Esophagus muscularis mucosa (tissue), 4 donors: Measurements from ENCODE around the gene ATG3. TPM values are rescaled to one million over a fixed set of nuclear protein-coding genes. Genes with fewer than 3 reads are reported as not detected.

Experiments
- DNase-seq: peaks from one replicate; pipeline ENCODE4 v3.0.0-alpha.2; 2017; ENCODE audit errors: extremely low spot score
- H3K27ac ChIP-seq, 4 donors: fragments of 200-600 bp; sonication (generic); replicated peaks in 1 of 4; 1 replicate in 3 of 4; 2 replicates in 1 of 4; pipeline ENCODE4 v1.5.1; 2016 to 2019; ENCODE audit warnings: mild to moderate bottlenecking in 1 of 4
- H3K27me3 ChIP-seq, 4 donors: fragments of 200-600 bp; sonication (generic); one replicate each; pipeline versions ENCODE4 v1.5.1 to v1.6.0; 2016 to 2019
- H3K36me3 ChIP-seq, 4 donors: fragments of 200-600 bp; sonication (generic); one replicate each; pipeline ENCODE4 v1.5.1; 2016 to 2019
- H3K4me1 ChIP-seq, 4 donors: fragments of 200-600 bp; sonication (generic); one replicate each; pipeline ENCODE4 v1.5.1; 2016 to 2019
- H3K4me3 ChIP-seq, 4 donors: fragments of 200-600 bp; sonication (generic); 1 replicate in 2 of 4; 2 replicates in 2 of 4; pipeline ENCODE4 v1.5.1; 2016 to 2019; ENCODE audit warnings: mild to moderate bottlenecking in 4 of 4, moderate library complexity in 1 of 4
- H3K9me3 ChIP-seq, 4 donors: fragments of 200-600 bp; sonication (generic); 1 replicate in 3 of 4; 2 replicates in 1 of 4; pipeline ENCODE4 v1.5.1; 2016 to 2019
- EP300 ChIP-seq: sonication (generic); formaldehyde crosslinking; IDR thresholded peaks from one replicate; pipeline ENCODE4 v1.6.1; 2017; ENCODE audit warnings: antibody characterized with exemption
- POLR2A ChIP-seq: fragments of 450-650 bp; IDR thresholded peaks from one replicate; pipeline ENCODE4 v1.6.1; 2017; ENCODE audit warnings: antibody characterized with exemption, moderate library complexity, mild to moderate bottlenecking, low read depth
- POLR2AphosphoS5 ChIP-seq, 2 donors: sonication (generic); formaldehyde crosslinking; IDR thresholded peaks; one replicate each; pipeline ENCODE4 v1.6.1; 2017; ENCODE audit warnings: antibody characterized with exemption in 2 of 2
- WGBS: methylation state at CpG from one replicate; pipeline ENCODE4 v1.1.5; 2018; 5-methylcytosine and 5-hydroxymethylcytosine counted together
- intact Hi-C: fragments of 100-400 bp; cut with DNase I; formaldehyde crosslinking; loops from one replicate; pipeline ENCODE4 v1.15.1; 2023
- total RNA-seq, 4 donors: library from RNA; depleted of rRNA; stranded (reverse); fragments of >200 nt; gene quantifications; one replicate each; pipeline versions ENCODE4 v1.1.0 to v1.2.1, GENCODE V29; 2016
- TF ChIP-seq, protein P1 (sequence below), 3 experiments: fragments of 200-600 bp in 2 of 3; fragments of 450-650 bp in 1 of 3; sonication (generic) in 2 of 3; IDR thresholded peaks; one replicate each; pipeline ENCODE4 v1.5.1; 2017 to 2019; ENCODE audit warnings: antibody characterized with exemption in 3 of 3, mild to moderate bottlenecking in 2 of 3, moderate library complexity in 1 of 3

ATG3 gene
- total RNA-seq, 4 donors from 2014 or later, result 41.3 to 60.3 (median 57.2) TPM

DNA sequence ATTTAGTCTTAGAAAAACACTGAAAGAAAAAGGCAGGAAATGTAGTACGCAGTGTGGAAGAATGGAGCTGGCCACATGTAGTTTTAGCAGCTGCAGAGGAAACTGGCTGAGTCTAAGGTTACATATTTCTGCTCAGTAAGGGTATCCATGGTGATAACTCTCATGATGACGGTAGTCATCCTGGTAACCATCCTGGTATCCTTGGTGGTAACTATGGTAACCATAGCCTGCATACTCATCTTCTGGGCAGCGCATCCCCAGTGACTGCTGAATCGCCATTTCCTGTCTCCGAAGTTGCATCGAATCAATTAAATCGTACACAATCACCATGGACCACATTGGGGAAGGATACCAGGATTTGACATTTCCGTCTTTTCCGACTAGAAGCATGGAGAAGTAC, 43.5 kb upstream of the ATG3 start:
- Histone ChIP-seq H3K4me3 (no peak overlapping the region), H3K27ac (no peak overlapping the region), H3K27me3 (no peaks in the 10 kb centered on the region), H3K36me3 (peaks cover 0 to 64% (median 9%) of the 10 kb centered on the region in 4 donors), H3K4me1 (peaks cover 0 to 3% (median 0%) of the 10 kb centered on the region in 4 donors), H3K9me3 (no peaks in the 10 kb centered on the region)
- TF ChIP-seq POLR2A (no peak), POLR2AphosphoS5 (IDR thresholded peaks at IDR 0.05) (peak in 1 of 2 donors; percentile 20)
- TF ChIP-seq, protein P1, sequence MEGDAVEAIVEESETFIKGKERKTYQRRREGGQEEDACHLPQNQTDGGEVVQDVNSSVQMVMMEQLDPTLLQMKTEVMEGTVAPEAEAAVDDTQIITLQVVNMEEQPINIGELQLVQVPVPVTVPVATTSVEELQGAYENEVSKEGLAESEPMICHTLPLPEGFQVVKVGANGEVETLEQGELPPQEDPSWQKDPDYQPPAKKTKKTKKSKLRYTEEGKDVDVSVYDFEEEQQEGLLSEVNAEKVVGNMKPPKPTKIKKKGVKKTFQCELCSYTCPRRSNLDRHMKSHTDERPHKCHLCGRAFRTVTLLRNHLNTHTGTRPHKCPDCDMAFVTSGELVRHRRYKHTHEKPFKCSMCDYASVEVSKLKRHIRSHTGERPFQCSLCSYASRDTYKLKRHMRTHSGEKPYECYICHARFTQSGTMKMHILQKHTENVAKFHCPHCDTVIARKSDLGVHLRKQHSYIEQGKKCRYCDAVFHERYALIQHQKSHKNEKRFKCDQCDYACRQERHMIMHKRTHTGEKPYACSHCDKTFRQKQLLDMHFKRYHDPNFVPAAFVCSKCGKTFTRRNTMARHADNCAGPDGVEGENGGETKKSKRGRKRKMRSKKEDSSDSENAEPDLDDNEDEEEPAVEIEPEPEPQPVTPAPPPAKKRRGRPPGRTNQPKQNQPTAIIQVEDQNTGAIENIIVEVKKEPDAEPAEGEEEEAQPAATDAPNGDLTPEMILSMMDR (IDR thresholded peaks at IDR 0.05), result no peak
- 88% methylated on average over 9 of the region's 9 CpGs for WGBS
- intact Hi-C loops, result no loop called here
- DNase-seq, result no peak

DNA sequence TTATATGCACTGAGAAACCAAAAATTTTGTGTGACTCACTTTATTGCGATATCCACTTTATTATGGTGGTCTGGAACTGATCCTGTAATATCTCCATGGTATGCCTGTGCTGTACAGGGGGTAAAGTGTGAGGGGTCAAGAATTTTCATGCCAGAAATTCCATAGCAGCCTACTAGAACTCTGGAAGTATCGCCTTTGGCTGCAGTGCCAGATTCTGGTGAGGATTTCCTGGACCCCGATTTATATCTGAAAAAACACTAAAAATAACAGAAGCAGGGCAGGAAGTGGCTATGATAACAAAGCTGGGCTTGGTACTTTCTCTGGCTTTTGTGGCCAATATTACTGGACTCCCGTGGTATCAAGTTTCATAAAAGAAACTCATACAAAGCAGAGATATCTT, 42.8 kb upstream of the ATG3 start:
- intact Hi-C loops, result no loop called here
- Histone ChIP-seq H3K4me3 (no peak overlapping the region), H3K27me3 (no peaks in the 10 kb centered on the region), H3K9me3 (no peaks in the 10 kb centered on the region), H3K27ac (no peak overlapping the region), H3K4me1 (peaks cover 0 to 3% (median 0%) of the 10 kb centered on the region in 4 donors), H3K36me3 (peaks cover 0 to 58% (median 6%) of the 10 kb centered on the region in 4 donors)
- WGBS, result 51% methylated on average over 4 of the region's 4 CpGs
- TF ChIP-seq EP300 (no peak), POLR2A (no peak), POLR2AphosphoS5 (IDR thresholded peaks at IDR 0.05) (no peak)
- TF ChIP-seq, protein P1 (IDR thresholded peaks at IDR 0.05), result no peak
- no peak for DNase-seq

DNA sequence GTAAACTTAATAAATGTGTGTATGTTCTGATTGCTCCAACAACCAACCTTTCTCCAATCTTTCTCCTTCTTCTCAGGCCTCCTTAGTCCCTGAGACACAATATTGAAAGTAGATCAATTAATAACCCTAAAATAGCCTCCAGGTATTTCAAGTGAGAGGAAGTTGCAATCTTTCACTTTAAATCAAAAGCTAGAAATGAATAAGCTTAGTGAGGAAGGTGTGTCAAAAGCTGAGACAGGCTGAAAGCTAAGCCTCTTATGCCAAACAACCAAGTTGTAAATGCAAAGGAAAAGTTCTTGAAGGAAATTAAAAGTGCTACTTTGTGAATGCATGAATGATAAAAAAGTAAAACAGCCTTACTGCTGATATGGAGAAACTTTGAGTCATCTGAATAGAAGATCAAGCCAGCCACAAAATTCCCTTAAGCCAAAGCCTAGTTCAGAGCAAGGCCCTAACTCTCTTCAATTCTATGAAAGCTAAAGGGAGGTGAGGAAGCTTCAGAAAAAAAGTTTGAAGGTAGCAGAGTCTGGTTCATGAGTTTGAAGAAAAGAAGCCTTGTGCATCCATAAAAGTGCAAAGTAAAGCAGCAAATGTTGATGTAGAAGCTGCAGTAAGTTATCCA, 40.6 kb upstream of the ATG3 start:
- TF ChIP-seq POLR2A (no peak), POLR2AphosphoS5 (IDR thresholded peaks at IDR 0.05) (no peak), EP300 (no peak)
- TF ChIP-seq, protein P1 (IDR thresholded peaks at IDR 0.05), result no peak
- Histone ChIP-seq H3K36me3 (peaks cover 0 to 42% (median 14%) of the 10 kb centered on the region in 4 donors), H3K27me3 (no peaks in the 10 kb centered on the region), H3K4me3 (no peak overlapping the region), H3K27ac (no peak overlapping the region), H3K4me1 (peaks cover 0 to 3% (median 0%) of the 10 kb centered on the region in 4 donors), H3K9me3 (no peaks in the 10 kb centered on the region)
- intact Hi-C loops, result no loop called here
- no peak for DNase-seq

DNA sequence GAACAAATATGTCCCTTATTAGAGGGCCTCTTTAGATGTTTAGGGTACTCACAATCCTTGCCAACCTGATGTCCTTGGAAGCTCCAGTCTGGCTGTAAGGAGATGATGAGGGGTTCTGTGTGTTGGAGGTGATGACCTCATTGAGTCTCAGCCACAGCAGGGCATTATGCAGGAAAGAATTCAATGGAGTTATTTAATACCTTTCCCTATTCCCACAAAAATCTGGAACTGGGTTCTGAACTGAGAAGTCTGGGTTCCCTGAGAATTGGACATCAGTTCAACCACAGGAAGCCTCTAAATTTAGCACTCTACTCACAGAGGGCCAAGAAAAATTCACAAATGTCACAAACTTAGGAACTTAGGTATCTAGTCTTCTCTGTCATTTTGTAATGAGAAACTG, 37.0 kb upstream of the ATG3 start:
- DNase-seq, result no peak
- no peak overlapping the region for H3K27ac ChIP-seq
- intact Hi-C loops, result no loop called here
- H3K4me1 ChIP-seq, result no peaks in the 10 kb centered on the region
- H3K27me3 ChIP-seq, result no peaks in the 10 kb centered on the region
- H3K4me3 ChIP-seq, result no peak overlapping the region
- TF ChIP-seq EP300, result no peak
- TF ChIP-seq POLR2AphosphoS5 (IDR thresholded peaks at IDR 0.05), result no peak
- no peak for TF ChIP-seq POLR2A
- TF ChIP-seq, protein P1 (IDR thresholded peaks at IDR 0.05), result no peak
- H3K36me3 ChIP-seq, result peaks cover 0 to 21% (median 12%) of the 10 kb centered on the region in 4 donors
- H3K9me3 ChIP-seq, result no peaks in the 10 kb centered on the region

DNA sequence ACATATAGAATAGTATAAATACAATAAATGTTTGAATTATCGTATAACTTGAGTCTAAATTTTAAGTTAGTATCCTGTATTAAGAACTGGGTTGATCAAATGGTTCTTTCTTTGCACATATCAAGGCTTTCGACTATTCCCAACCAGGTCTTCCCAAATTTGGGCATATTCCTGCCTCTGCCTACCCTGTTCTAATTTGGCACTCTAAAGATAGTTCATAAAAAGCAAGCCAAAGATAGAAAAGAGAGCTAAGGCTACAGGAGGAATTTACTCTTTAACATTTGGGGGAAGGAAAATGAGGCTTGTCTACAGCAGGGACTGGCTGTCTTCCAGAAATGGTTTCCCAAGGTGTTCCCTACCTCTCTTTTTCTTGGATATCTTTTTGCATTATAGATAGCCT, 36.2 kb upstream of the ATG3 start:
- intact Hi-C loops, result no loop called here
- no peak overlapping the region for H3K4me3 ChIP-seq
- no peak for DNase-seq
- peaks cover 0 to 27% (median 17%) of the 10 kb centered on the region in 4 donors for H3K36me3 ChIP-seq
- TF ChIP-seq POLR2A (no peak), POLR2AphosphoS5 (IDR thresholded peaks at IDR 0.05) (no peak), EP300 (no peak)
- TF ChIP-seq, protein P1 (IDR thresholded peaks at IDR 0.05), result no peak
- H3K27ac ChIP-seq, result no peak overlapping the region
- H3K27me3 ChIP-seq, result no peaks in the 10 kb centered on the region
- no peaks in the 10 kb centered on the region for H3K9me3 ChIP-seq
- no peaks in the 10 kb centered on the region for H3K4me1 ChIP-seq
- 95% methylated on average over 2 of the region's 2 CpGs for WGBS
